SHP77 (cell line): ENCODE results near the gene S100A4.
"Not testable (repeated sequence)": the region's sequence is repeated elsewhere in the genome, so short reads cannot be mapped to it uniquely, and the experiment has no call there.

ENCODE experiments used
- DNase-seq, 2 experiments: peaks; one replicate each; lab custom pipeline; 2025; lab: John Stamatoyannopoulos, UW

S100A4 gene

GRCh38 chr1:153545067-153546055 lies at the start of gene S100A4:
S100A4 (minus strand) TSS chr1:153545806; CDS start chr1:153544794, 1,012 bp downstream.
- peak; percentile 99 for DNase-seq

DNA sequence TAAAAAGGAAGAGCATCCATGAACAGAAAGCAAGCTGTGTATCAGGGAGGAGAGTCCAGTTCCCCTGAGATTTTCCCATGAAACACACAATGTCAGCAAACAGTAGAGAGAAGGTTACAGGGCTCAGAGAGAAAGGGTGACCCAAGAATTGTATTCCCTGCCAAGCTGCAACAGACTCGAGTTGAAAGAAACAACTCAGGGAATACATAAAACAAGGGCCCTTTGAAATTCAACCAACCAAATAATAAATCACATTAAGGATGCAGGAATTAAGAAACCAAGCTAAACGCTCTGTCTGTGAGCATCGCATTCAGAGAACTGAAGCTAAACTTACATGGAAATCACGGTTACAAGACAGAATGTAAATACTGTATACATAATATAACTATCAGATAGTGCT lies 47.1 kb upstream of the S100A4 start:
- DNase-seq, result no peak

DNA sequence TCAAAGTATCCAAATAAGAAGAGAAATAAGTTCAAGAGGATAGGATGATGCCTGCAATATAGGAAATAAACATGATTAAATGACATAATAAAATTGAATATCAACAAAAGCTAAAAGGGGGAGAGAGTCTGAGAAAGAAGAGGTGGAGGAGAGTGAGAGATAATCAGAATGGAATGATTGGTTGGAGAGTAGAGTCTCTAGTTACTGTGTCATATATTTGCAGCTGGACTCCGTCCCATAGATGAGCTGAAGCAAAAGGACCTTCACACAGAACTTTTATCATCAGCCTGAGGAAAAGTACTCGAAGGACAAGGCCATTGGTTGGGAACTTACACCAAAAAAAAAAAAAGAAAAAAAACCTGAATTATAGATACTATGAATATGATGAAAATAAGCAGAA lies 42.9 kb upstream of the S100A4 start:
- no peak for DNase-seq

GRCh38 chr1:153588033-153588432 lies 42.4 kb upstream of the S100A4 start:
- DNase-seq, result not testable (repeated sequence)

DNA sequence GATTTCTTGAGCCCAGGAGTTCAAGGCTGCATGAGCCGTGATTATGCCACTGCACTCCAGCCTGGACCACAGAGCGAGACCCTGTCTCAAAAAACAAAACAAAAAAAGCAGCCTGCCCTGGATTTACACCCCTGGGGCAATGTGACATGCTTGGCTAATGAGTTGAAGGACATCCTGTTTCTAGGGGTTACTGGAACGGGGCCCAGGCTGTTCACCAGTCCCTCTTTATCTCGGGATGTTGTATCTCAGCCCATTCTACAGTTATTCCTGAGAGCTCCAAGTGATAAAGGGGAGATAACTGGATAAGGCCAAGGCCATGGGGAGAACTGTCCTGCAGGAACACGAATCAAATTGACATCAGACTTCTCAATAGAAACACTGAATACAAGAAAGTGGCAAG lies 41.7 kb upstream of the S100A4 start:
- no peak for DNase-seq

DNA sequence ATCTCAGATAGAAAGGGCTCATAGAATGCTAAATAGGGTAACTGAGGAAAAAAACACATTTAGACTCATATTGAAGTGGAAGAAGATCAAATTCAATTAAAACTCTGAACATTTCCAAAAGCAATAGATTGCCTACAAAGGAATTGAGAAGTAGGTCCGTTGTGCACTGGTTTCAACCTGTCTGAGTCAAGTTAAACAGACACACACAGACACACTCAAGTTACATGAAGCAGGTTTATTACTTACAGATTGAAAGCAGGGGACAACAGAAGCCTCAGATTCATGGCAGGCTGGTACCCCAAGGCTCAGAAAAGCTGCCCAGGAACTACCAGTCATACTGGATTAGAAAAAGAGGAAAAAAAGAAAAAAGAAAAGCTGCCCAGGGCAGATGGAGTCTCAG lies 40.7 kb upstream of the S100A4 start:
- no peak for DNase-seq

DNA sequence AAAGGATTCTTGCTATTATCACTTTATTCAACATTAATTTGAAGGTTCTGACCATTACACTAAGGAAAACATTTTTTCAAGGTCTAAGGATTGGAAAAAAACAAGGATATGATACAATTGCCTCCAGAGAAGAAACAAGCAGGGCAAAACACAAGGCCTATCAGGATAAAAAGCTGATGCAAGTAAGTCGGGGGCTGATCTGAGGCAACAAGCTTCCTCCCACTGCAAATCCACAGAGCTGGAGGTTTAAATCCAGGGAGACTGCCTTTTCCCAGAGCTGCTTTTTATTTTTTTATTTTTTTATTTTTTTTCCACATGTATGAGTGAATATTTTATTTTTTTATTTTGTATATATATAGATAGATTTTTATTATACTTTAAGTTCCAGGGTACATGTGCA lies 39.4 kb upstream of the S100A4 start:
- DNase-seq, result no peak

- DNase-seq, result no peak
These were observed 38.4 kb upstream of the S100A4 start for GRCh38 chr1:153583976-153584375.

- DNase-seq, result not testable (repeated sequence)
These were observed 37.9 kb upstream of the S100A4 start for GRCh38 chr1:153583514-153583913.

GRCh38 chr1:153582836-153583235 lies 37.2 kb upstream of the S100A4 start:
- not testable (repeated sequence) for DNase-seq

DNA sequence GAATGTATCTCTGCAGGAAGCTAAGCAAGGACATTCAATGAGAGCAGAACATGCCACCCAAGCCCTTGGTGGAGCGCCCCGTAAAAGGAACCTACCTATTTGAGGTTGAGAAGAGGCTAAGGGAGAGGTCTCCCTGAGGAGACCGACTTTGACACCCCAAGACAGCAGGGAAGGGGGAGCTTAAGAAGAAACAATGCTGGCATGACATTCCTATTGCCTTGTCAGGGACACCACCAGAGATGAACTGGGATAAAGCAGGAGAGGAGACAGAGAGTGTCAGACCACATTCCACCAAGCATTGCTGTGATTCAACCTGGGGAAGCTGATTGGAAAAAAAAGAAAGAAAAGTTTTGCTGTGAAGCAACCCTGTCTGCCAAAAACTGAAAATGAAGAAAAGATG lies 33.3 kb upstream of the S100A4 start:
- no peak for DNase-seq

- DNase-seq, result no peak
These were observed 32.9 kb upstream of the S100A4 start for GRCh38 chr1:153578490-153578889.

DNA sequence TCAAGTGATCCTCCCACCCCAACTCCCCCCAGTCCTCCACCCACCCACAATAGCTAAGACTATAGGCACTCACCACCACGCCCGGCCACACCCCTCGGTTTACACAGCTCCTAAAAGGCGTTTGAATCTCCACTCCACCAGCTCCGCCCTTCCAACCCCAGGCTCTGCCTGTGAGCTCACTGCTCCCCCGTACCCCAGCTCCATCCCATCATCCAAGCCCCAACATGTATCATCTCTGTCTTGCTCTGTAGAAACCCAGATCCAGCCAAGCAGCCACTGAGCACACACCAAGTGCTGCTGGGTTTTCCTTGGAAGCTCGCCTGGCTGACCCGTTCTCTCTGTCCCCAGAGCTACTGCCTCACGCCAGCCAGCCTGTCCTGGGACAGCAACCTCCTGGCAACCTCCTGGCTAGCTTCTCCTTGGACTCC lies 32.0 kb upstream of the S100A4 start:
- no peak for DNase-seq

GRCh38 chr1:153577138-153577537 lies 31.5 kb upstream of the S100A4 start:
- no peak for DNase-seq

DNA sequence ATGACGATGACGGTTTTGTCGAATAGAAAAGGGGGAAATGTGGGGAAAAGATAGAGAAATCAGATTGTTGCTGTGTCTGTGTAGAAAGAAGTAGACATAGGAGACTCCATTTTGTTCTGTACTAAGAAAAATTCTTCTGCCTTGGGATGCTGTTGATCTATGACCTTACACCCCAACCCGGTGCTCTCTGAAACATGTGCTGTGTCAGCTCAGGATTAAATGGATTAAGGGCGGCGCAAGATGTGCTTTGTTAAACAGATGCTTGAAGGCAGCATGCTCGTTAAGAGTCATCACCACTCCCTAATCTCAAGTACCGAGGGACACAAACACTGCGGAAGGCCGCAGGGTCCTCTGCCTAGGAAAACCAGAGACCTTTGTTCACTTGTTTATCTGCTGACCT lies 29.9 kb upstream of the S100A4 start:
- not testable (repeated sequence) for DNase-seq

- DNase-seq, result not testable (repeated sequence)
These were observed 29.5 kb upstream of the S100A4 start for GRCh38 chr1:153575081-153575491.

DNA sequence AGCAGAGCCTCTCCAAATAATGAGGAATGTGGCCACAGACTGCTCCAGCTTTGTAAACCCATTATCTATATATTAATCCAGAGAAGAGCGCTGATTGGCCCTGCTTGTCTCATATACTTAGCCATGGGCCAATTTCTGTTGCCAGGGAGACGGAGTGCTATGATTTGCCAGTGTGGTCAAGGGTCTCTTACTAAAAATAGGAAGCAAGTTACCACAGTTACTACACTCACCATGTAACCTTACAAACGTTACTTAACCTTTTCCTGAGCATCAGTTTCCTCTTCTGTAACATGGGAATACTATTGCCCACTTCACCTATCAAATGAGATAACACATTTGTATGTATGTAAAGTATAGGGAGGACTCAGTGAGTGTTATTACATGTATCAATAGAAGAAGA lies 27.7 kb upstream of the S100A4 start:
- no peak for DNase-seq

GRCh38 chr1:153572569-153573015 lies 27.0 kb upstream of the S100A4 start:
- peak; percentile 84 to 89 for DNase-seq

- DNase-seq, result no peak
These were observed 26.1 kb upstream of the S100A4 start for GRCh38 chr1:153571706-153572105.

GRCh38 chr1:153570874-153571273 lies 25.3 kb upstream of the S100A4 start:
- no peak for DNase-seq

DNA sequence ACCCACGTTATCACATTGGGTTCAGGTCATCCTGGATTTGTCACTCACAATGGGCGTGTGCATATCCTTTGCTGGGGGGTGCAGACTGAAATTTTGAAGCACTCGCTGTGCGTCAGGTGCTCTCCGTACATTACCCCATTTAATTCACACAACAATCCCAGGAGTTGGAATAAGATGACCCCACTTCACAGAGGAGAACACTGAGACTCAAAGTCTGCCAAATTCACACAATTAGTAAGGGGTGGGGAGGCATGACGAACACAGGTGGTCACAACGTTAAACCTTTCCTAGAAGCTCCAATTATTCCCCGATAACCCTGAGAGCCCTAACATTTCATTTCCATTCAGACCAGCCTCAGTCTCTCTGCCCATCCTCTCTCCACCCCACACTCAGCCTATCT lies 23.9 kb upstream of the S100A4 start:
- no peak for DNase-seq

DNA sequence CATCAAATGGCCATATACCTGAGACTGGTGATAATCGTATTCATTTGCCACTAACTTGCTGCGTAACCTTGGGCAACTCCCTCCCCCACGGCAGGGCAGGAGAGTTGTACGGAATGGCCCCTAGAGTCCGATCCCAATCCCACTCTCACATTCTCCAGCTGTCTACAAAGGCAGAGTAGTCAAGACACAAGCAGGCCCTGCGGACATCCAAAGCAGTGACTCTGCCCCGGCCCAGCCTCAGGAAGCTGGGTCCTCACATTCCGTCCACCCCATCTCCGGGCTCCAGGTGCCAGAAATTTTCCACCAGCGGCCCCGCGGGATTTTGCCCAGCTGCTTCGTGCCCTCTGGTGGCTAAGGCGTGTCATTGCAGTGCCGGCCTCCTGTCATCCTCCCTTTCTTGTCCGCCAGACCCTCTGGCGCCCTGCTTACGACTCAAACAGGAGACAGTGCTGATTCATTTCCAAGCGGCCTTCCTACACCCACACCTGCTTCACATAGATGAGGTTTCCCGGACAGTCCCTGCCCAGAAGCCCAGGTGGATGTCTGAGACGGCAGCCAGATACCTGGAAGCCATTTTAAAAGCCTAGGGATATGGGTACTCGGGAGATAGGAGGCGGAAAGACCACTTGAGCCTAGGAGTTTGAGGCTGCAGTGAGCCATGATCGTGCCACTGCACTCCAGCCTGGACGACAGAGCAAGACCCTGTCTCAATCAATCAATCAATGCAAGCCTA lies 22.9 kb upstream of the S100A4 start:
- DNase-seq, result peak; percentile 97
